Lung (tissue), 13 donors: Measurements from ENCODE around the gene RO60. TPM values are rescaled to one million over a fixed set of nuclear protein-coding genes. Genes with fewer than 3 reads are reported as not detected.

Experiments used
- ATAC-seq: fragments of 200-7000 bp; cut with Tn5 transposase; one replicate; pipeline ENCODE4 v1.9.1; 2020; ENCODE audit warnings: moderate number of reproducible peaks; ENCODE audit not compliant: insufficient read depth, low FRiP score
- DNase-seq, 3 donors: peaks; one replicate each; pipeline ENCODE4 v3.0.0-alpha.2; 2013 to 2017
- H3K27ac ChIP-seq, 2 donors: one replicate each; pipeline ENCODE4 v1.5.1; 2013; ENCODE audit warnings: mild to moderate bottlenecking in 2 of 2, moderate library complexity in 2 of 2, control low read depth in 1 of 2, inconsistent platforms in 1 of 2, low read depth in 1 of 2, low read length in 1 of 2
- H3K27me3 ChIP-seq, 3 donors: one replicate each; pipeline ENCODE4 v1.5.1; 2013; ENCODE audit warnings: low read length in 2 of 3; ENCODE audit not compliant: control insufficient read depth in 3 of 3, insufficient read depth in 3 of 3
- H3K36me3 ChIP-seq, 4 donors: one replicate each; pipeline ENCODE4 v1.5.1; 2013; ENCODE audit warnings: low read length in 4 of 4, mild to moderate bottlenecking in 1 of 4, moderate library complexity in 1 of 4; ENCODE audit not compliant: control insufficient read depth in 4 of 4, insufficient read depth in 4 of 4
- H3K4me1 ChIP-seq, 5 donors: one replicate each; pipeline ENCODE4 v1.5.1; 2013; ENCODE audit warnings: low read length in 5 of 5, mild to moderate bottlenecking in 2 of 5, moderate library complexity in 1 of 5; ENCODE audit not compliant: control insufficient read depth in 5 of 5, insufficient read depth in 5 of 5
- H3K4me3 ChIP-seq: one replicate; pipeline ENCODE4 v1.5.1; 2013; ENCODE audit warnings: mild to moderate bottlenecking, control low read depth, moderate library complexity
- H3K9ac ChIP-seq, 2 donors: one replicate each; pipeline ENCODE4 v1.5.1; 2013; ENCODE audit warnings: low read length in 2 of 2, control low read depth in 1 of 2; ENCODE audit not compliant: insufficient read depth in 1 of 2
- H3K9me3 ChIP-seq, 4 donors: one replicate each; pipeline ENCODE4 v1.5.1; 2013; ENCODE audit warnings: low read length in 3 of 4, mild to moderate bottlenecking in 1 of 4, moderate library complexity in 1 of 4; ENCODE audit not compliant: control insufficient read depth in 4 of 4, insufficient read depth in 3 of 4
- WGBS, 2 donors: extraction: QIAGEN DNeasy Blood & Tissue Kit; methylation state at CpG; one replicate each; pipeline ENCODE4 v1.1.7; 2013; 5-methylcytosine and 5-hydroxymethylcytosine counted together
- polyA plus RNA-seq, 2 donors: library from polyadenylated mRNA; stranded (reverse); fragments of 200-250 nt; gene quantifications; one replicate each; pipeline ENCODE4 v1.2.1, GENCODE V29; 2013
- small RNA-seq: library from RNA; depleted of rRNA; stranded (forward); fragments of <200 nt; gene quantifications from one replicate; pipeline ENCODE3, GENCODE V24; 2014; ENCODE audit warnings: low replicate concordance
- total RNA-seq, 2 donors: library from RNA; depleted of rRNA in 1 of 2; stranded (reverse); fragments of >200 nt in 1 of 2; gene quantifications; one replicate each; pipeline ENCODE4 v1.2.1, GENCODE V29; 2014 to 2021
- TF ChIP-seq, protein P1 (sequence below): IDR thresholded peaks from 2 replicates; pipeline ENCODE4 v1.5.1; 2012; ENCODE audit warnings: mild to moderate bottlenecking; ENCODE audit errors: control extremely low read depth, extremely low read depth
- donor health status: control.
- donor health status: control.
- donor health status: Bipolar disorder and iron deficiency.
- donor health status: healthy.
- donor health status: DM: yes; HTN: yes; CAD: no.

The RO60 gene
- total and polyA plus RNA-seq, 4 donors: 6.3 to 147 (median 30.5) TPM

DNA sequence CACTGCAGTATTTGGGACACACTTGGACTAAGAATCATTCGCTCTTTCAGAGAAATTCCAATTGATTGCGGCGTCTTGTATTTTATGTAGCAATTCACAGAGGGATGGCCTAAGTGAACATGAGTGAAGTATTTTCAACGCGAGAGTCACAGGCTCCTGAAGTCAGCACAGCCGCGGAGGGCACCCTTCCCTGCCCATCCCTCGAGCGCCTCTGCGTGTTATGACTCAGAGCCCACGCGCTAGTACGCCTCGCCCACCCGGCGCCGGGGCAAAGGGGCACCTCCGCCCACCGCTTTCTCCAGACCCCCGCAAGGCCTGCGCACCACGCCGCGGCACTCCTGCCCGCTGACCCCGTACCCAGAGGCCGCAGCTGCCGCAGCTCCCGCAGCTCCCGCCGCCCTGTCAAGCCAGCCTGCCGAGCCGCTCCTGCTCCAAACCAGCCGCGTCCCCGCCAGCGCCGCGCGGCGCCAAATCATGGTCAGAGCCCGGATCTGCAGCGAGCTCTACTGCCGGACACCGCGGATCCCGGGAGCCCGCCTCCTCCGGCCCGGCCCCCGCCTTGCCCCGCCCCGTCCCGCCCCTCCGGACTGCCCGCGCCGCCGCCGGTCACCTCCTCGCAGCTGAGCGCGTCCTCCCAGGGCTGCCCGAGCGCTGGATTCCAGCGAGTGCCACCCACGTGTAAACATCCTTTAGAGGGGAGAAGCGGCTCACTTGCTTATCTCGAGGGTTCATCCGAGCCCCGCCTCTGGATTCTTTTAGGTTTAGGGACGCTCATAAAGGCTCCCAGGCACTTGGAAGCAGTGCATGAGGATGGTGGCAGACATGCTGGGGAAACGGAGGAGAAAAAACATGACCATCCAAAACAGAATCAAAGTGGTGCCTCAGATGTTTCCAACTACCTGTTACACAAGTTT is 45.8 kb downstream of the RO60 start, which contains the start of gene GLRX2:
Gene GLRX2, minus strand, starts transcription at position 508 of the 914 bp plus-strand sequence. Its CDS starts 32 bp downstream, at position 476.
- 0% methylated on average over 71 to 73 of the region's 73 CpGs for WGBS, 2 donors
- peaks cover 0 to 5% (median 2%) of the 10 kb centered on the region in 4 donors for H3K36me3 ChIP-seq
- TF ChIP-seq, protein P1, sequence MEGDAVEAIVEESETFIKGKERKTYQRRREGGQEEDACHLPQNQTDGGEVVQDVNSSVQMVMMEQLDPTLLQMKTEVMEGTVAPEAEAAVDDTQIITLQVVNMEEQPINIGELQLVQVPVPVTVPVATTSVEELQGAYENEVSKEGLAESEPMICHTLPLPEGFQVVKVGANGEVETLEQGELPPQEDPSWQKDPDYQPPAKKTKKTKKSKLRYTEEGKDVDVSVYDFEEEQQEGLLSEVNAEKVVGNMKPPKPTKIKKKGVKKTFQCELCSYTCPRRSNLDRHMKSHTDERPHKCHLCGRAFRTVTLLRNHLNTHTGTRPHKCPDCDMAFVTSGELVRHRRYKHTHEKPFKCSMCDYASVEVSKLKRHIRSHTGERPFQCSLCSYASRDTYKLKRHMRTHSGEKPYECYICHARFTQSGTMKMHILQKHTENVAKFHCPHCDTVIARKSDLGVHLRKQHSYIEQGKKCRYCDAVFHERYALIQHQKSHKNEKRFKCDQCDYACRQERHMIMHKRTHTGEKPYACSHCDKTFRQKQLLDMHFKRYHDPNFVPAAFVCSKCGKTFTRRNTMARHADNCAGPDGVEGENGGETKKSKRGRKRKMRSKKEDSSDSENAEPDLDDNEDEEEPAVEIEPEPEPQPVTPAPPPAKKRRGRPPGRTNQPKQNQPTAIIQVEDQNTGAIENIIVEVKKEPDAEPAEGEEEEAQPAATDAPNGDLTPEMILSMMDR: no peak
- no peaks in the 10 kb centered on the region for H3K27me3 ChIP-seq
- peak within 1 kb of the TSS; percentile 94 to 99 for H3K27ac ChIP-seq
- peak; percentile 90 to 91 (median 90) for DNase-seq
- peak; percentile 97 for ATAC-seq
- peak within 1 kb of the TSS; percentile 94 for H3K4me3 ChIP-seq
- H3K9ac ChIP-seq: peak within 1 kb of the TSS; percentile 39 to 73
- no peaks in the 10 kb centered on the region for H3K9me3 ChIP-seq
- H3K4me1 ChIP-seq: peaks cover 0 to 16% (median 2%) of the 10 kb centered on the region in 5 donors

DNA sequence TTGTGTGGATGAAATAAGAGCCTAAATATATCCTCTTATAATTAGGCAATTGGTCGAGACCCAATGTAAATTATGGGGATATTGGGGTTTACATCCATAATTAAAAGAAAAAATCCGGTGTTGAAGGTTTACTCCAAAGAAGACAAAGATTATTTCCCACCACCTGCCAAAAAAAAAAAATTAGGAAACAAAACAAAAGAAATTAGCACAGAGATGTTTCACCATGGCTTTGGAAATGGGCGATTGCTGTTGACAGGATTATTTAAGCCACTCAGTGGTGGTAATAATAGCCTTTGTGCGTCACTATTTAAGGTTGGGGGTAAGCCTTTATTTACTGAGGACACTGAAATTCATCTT is 46.4 kb downstream of the RO60 start:
- peaks cover 0 to 16% (median 2%) of the 10 kb centered on the region in 5 donors for H3K4me1 ChIP-seq
- H3K9ac ChIP-seq: peak overlapping the region in 1 of 2 donors; percentile 73
- WGBS, 2 donors: 28 to 42% methylated on average over 4 of the region's 4 CpGs
- no peaks in the 10 kb centered on the region for H3K27me3 ChIP-seq
- no peaks in the 10 kb centered on the region for H3K9me3 ChIP-seq
- TF ChIP-seq, protein P1: no peak
- no peak for DNase-seq
- no peak for ATAC-seq
- no peak overlapping the region for H3K4me3 ChIP-seq
- no peaks in the 10 kb centered on the region for H3K36me3 ChIP-seq
- H3K27ac ChIP-seq: peak overlapping the region; percentile 94 to 99

DNA sequence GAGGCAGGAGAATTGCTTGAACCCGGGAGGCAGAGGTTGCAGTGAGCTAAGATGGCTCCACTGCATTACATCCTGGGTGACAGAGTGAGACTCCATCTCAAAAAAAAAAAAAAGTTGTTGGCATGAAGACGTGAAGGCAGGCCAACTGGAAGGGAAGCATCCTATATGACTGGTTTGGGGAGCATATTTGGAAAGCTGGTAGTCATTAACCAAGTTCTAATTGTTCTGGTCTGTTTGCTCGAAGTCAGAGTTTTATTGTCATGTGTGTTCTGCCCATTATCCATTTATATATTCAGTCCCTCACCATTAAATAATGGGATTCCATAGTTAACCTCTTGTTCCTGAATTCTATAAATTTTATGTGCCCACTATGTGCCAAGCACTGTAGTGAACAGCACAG is 49.1 kb downstream of the RO60 start:
- Histone ChIP-seq H3K9me3 (no peaks in the 10 kb centered on the region), H3K36me3 (no peaks in the 10 kb centered on the region), H3K27me3 (no peaks in the 10 kb centered on the region), H3K27ac (no peak overlapping the region), H3K4me3 (no peak overlapping the region), H3K9ac (no peak overlapping the region), H3K4me1 (peaks cover 0 to 26% (median 4%) of the 10 kb centered on the region in 5 donors)
- WGBS, 2 donors: 90 to 91% methylated on average over 3 of the region's 3 CpGs
- TF ChIP-seq, protein P1: no peak
- no peak for DNase-seq
- no peak for ATAC-seq

Small RNAs within 50 kb of the gene (small RNA-seq; reads per million reads assigned to genes)
- not detected for gene SCARNA18B

Other genes with a start within 250 kb of the RO60 start
- gene UCHL5, start 252 bp upstream of the RO60 start, total RNA-seq: 10 to 100 TPM; 26.0 to 48.9 TPM
- 10 to 100 TPM; 13.7 to 19.7 TPM for gene UCHL5, start 252 bp upstream of the RO60 start, polyA plus RNA-seq
- gene GLRX2, start 45.8 kb downstream of the RO60 start, total RNA-seq: 10 to 100 TPM in 1 of 2 donors, 1 to 10 TPM in 1; 6.3 to 18.7 TPM
- 10 to 100 TPM; 11.4 to 19.6 TPM for gene GLRX2, start 45.8 kb downstream of the RO60 start, polyA plus RNA-seq
- 10 to 100 TPM; 49.4 to 64.2 TPM for gene CDC73, start 62.4 kb downstream of the RO60 start, total RNA-seq
- 10 to 100 TPM in 1 of 2 donors, 1 to 10 TPM in 1; 7.8 to 19.6 TPM for gene CDC73, start 62.4 kb downstream of the RO60 start, polyA plus RNA-seq
- gene B3GALT2, start 127.0 kb downstream of the RO60 start, total RNA-seq: 1 to 10 TPM in 1 of 2 donors, under 1 TPM in 1; 0.61 to 8.8 TPM
- under 1 TPM; 0.24 to 0.81 TPM for gene B3GALT2, start 127.0 kb downstream of the RO60 start, polyA plus RNA-seq